Tibial nerve (tissue), 4 donors: ENCODE data around the gene FBXW9. TPM values are rescaled to one million over a fixed set of nuclear protein-coding genes. Genes with fewer than 3 reads are reported as not detected.
A peak's percentile ranks its signal among the peaks of the same experiment; 100 is the strongest.

Experiments used
- DNase-seq, 2 donors: peaks; one replicate each; pipeline ENCODE4 v3.0.0-alpha.2; 2019; ENCODE audit warnings: low spot score in 2 of 2
- H3K27ac ChIP-seq, 4 donors: fragments of 200-600 bp; sonication (generic) in 3 of 4; one replicate each; pipeline ENCODE4 v1.5.1; 2017 to 2019; ENCODE audit warnings: mild to moderate bottlenecking in 1 of 4
- H3K27me3 ChIP-seq, 2 donors: fragments of 200-600 bp; sonication (generic) in 1 of 2; one replicate each; pipeline versions ENCODE4 v1.5.1 to v1.6.0; 2017 to 2019
- H3K36me3 ChIP-seq, 3 donors: fragments of 200-600 bp; sonication (generic); one replicate each; pipeline ENCODE4 v1.5.1; 2018 to 2019
- H3K4me1 ChIP-seq, 4 donors: fragments of 200-600 bp; sonication (generic) in 3 of 4; one replicate each; pipeline ENCODE4 v1.5.1; 2017 to 2019
- H3K4me3 ChIP-seq, 4 donors: fragments of 200-600 bp; sonication (generic) in 3 of 4; one replicate each; pipeline ENCODE4 v1.5.1; 2017 to 2019; ENCODE audit warnings: mild to moderate bottlenecking in 1 of 4, moderate library complexity in 1 of 4
- H3K9me3 ChIP-seq, 4 donors: fragments of 200-600 bp; sonication (generic) in 3 of 4; one replicate each; pipeline ENCODE4 v1.5.1; 2017 to 2019
- EP300 ChIP-seq, 2 donors: sonication (generic); formaldehyde crosslinking; IDR thresholded peaks; one replicate each; pipeline ENCODE4 v1.6.1; 2017; ENCODE audit warnings: antibody characterized with exemption in 2 of 2, mild to moderate bottlenecking in 1 of 2
- POLR2A ChIP-seq, 2 donors: fragments of 450-650 bp; IDR thresholded peaks; one replicate each; pipeline ENCODE4 v1.6.1; 2017; ENCODE audit warnings: antibody characterized with exemption in 2 of 2, mild to moderate bottlenecking in 2 of 2, moderate library complexity in 2 of 2
- WGBS, 2 donors: methylation state at CpG; one replicate each; pipeline ENCODE4 v1.1.5; 2018; 5-methylcytosine and 5-hydroxymethylcytosine counted together
- total RNA-seq, 4 donors: library from RNA; depleted of rRNA; stranded (reverse); fragments of >200 nt; gene quantifications; one replicate each; pipeline ENCODE4 v1.1.0, GENCODE V29; 2016
- TF ChIP-seq, protein P1 (sequence below), 5 experiments: fragments of 200-600 bp in 3 of 5; fragments of 450-650 bp in 2 of 5; sonication (generic) in 3 of 5; IDR thresholded peaks; one replicate each; pipeline ENCODE4 v1.5.1; 2016 to 2019; ENCODE audit warnings: antibody characterized with exemption in 5 of 5, mild to moderate bottlenecking in 3 of 5, moderate library complexity in 2 of 5

The FBXW9 gene
- total RNA-seq, 4 donors from 2014 or later: 1.2 to 7.5 (median 5.7) TPM

DNA sequence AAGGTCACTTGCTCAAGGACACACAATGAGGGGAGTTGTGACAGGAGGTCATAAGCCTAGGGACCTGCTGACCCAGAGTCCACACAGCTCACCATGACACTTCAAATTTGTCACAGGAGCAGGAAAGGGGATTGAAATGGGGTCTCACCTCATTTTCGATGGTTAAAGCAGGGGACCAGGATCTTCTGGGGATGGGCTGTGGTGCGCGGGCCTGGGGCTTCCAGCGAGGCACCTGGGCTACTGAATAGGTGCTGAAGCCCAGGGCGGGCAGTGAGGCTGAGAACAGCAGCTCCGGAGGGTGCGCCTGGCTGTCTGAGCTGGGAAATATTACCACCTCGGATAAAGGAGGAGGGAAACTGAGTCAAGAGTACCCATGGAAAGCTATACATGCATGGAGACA lies 40.9 kb downstream of the FBXW9 start:
- Histone ChIP-seq H3K27ac (no peak overlapping the region), H3K4me3 (no peak overlapping the region), H3K4me1 (no peaks in the 10 kb centered on the region), H3K36me3 (peaks cover 3 to 87% (median 18%) of the 10 kb centered on the region in 3 donors), H3K27me3 (no peaks in the 10 kb centered on the region), H3K9me3 (no peaks in the 10 kb centered on the region)
- 95 to 96% methylated on average over 8 of the region's 8 CpGs for WGBS, 2 donors
- no peak for DNase-seq
- no peak for TF ChIP-seq POLR2A (IDR thresholded peaks at IDR 0.05)
- TF ChIP-seq, protein P1, sequence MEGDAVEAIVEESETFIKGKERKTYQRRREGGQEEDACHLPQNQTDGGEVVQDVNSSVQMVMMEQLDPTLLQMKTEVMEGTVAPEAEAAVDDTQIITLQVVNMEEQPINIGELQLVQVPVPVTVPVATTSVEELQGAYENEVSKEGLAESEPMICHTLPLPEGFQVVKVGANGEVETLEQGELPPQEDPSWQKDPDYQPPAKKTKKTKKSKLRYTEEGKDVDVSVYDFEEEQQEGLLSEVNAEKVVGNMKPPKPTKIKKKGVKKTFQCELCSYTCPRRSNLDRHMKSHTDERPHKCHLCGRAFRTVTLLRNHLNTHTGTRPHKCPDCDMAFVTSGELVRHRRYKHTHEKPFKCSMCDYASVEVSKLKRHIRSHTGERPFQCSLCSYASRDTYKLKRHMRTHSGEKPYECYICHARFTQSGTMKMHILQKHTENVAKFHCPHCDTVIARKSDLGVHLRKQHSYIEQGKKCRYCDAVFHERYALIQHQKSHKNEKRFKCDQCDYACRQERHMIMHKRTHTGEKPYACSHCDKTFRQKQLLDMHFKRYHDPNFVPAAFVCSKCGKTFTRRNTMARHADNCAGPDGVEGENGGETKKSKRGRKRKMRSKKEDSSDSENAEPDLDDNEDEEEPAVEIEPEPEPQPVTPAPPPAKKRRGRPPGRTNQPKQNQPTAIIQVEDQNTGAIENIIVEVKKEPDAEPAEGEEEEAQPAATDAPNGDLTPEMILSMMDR (IDR thresholded peaks at IDR 0.05): no peak
- TF ChIP-seq EP300 (IDR thresholded peaks at IDR 0.05): no peak

DNA sequence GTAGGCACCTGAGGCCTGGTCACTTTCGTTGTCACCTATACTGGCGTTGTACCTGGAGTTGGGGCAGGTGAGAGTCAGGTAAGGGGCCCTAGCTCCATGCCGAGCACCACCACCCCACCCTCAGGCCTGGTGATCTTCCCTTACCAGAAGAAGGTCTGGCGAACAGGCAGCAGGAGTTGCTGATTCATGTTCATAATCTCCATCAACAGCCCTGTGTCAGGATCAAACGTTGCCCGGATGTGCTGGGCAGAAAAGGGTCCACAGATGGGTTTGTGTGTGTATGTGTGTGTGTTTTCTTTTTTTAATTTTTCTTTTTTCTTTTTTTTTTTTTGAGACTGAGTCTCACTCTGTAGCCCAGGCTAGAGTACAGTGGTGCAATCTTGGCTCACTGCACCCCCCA lies 44.2 kb downstream of the FBXW9 start:
- Histone ChIP-seq H3K9me3 (no peaks in the 10 kb centered on the region), H3K36me3 (peaks cover 3 to 54% (median 12%) of the 10 kb centered on the region in 3 donors)
- WGBS, 2 donors: 84 to 92% methylated on average over 4 to 6 of the region's 6 CpGs

DNA sequence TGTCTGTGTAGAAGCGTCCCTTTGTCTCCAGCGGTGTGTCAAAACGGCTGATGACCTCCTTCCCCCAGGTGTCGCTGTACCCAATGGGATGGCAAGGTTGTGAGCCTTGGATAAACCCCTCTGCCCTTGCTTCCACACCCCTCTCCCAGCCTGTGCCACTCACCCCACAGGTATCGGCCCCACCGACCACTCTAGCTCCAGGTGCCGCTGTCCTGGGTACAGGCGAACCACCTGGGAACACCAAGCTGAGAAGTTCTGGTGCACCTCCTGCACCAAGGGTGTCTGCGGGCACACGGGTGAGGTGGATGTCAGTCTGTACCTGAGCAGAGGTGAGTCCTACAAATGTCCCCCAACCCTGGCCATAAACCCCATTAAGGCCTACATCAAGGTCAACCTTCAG lies 46.5 kb downstream of the FBXW9 start:
- H3K27ac ChIP-seq: no peak overlapping the region
- WGBS, 2 donors: 94 to 97% methylated on average over 10 of the region's 10 CpGs
- H3K36me3 ChIP-seq: peaks cover 0 to 38% (median 3%) of the 10 kb centered on the region in 3 donors
- no peaks in the 10 kb centered on the region for H3K27me3 ChIP-seq
- DNase-seq: no peak
- H3K9me3 ChIP-seq: no peaks in the 10 kb centered on the region
- TF ChIP-seq, protein P1 (IDR thresholded peaks at IDR 0.05): no peak
- TF ChIP-seq POLR2A (IDR thresholded peaks at IDR 0.05): no peak
- no peak for TF ChIP-seq EP300 (IDR thresholded peaks at IDR 0.05)
- H3K4me3 ChIP-seq: no peak overlapping the region
- peaks cover 0 to 16% (median 7%) of the 10 kb centered on the region in 4 donors for H3K4me1 ChIP-seq

More for the DNA sequence above, 44.2 kb downstream of the FBXW9 start:
- Histone ChIP-seq H3K4me3 (no peak overlapping the region), H3K4me1 (peaks cover 0 to 15% (median 7%) of the 10 kb centered on the region in 4 donors), H3K27me3 (no peaks in the 10 kb centered on the region), H3K27ac (no peak overlapping the region)
- TF ChIP-seq, protein P1 (IDR thresholded peaks at IDR 0.05): no peak
- no peak for TF ChIP-seq POLR2A (IDR thresholded peaks at IDR 0.05)
- no peak for TF ChIP-seq EP300 (IDR thresholded peaks at IDR 0.05)
- DNase-seq: no peak

DNA sequence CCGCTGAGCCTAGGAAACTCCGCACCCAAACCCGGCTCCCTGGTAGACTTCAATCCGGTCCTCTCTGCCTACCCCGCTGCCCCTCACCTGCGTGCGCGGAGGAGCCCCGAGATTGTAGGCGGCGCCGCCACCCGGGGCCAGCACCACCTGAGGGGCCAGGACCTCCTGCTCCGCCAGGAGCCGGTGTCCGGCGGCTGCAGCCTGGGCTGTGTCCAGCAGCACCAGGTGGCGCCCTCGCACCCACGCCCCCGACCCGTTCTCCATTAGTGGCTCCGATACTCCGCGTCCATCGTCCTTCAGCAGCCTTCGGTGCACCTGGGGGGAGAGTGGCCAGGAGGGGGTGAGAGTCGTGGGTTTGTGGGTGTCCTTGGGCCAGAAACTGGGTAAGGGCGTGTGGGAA lies 48.3 kb downstream of the FBXW9 start:
- H3K36me3 ChIP-seq: peaks cover 0 to 28% (median 0%) of the 10 kb centered on the region in 3 donors
- H3K4me1 ChIP-seq: peaks cover 0 to 16% (median 7%) of the 10 kb centered on the region in 4 donors
- TF ChIP-seq POLR2A (IDR thresholded peaks at IDR 0.05): no peak
- no peak for TF ChIP-seq EP300 (IDR thresholded peaks at IDR 0.05)
- TF ChIP-seq, protein P1 (IDR thresholded peaks at IDR 0.05): no peak
- no peak for DNase-seq
- no peaks in the 10 kb centered on the region for H3K27me3 ChIP-seq
- H3K27ac ChIP-seq: no peak overlapping the region
- 11 to 18% methylated on average over 28 to 29 of the region's 29 CpGs for WGBS, 2 donors
- H3K9me3 ChIP-seq: no peaks in the 10 kb centered on the region
- peak overlapping the region in 3 of 4 donors; percentile 4 to 40 (median 20) for H3K4me3 ChIP-seq

DNA sequence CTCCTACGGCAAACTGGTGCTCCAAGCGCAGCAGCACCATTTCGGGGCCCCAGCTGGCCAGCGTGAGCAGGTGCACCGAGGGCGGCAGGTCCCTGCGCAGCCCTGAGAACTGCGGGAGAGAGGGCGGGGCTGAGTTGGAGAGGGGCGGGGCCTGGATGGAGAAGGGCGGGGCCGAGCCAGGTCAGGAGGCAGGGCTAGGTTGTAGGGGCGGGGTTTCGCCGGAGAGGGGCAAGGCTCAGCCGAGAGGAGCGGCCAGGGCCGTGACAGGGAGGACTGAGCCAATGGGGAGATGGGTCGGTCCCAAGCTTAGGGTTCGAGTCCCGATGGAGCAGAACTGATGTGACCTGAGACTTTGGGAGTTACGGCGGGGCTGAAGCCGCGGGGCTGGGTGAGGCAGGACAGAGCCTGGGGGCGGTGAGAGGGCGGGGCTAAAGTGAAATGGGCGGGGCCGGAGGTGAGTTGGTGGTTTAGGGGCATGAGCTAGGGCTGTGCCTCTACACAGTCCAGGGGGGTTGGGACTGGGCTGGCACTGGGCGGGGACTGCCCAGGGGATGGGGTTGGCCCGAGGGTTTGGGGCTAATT lies 48.9 kb downstream of the FBXW9 start:
- Histone ChIP-seq H3K27me3 (no peaks in the 10 kb centered on the region), H3K36me3 (peaks cover 0 to 28% (median 0%) of the 10 kb centered on the region in 3 donors), H3K9me3 (no peaks in the 10 kb centered on the region), H3K4me3 (peak overlapping the region in 3 of 4 donors; percentile 4 to 40 (median 20)), H3K27ac (no peak overlapping the region), H3K4me1 (peaks cover 0 to 16% (median 7%) of the 10 kb centered on the region in 4 donors)
- 14 to 23% methylated on average over 30 of the region's 31 CpGs for WGBS, 2 donors
- DNase-seq: peak in 1 of 2 donors; percentile 18
- TF ChIP-seq EP300 (IDR thresholded peaks at IDR 0.05) (no peak), POLR2A (IDR thresholded peaks at IDR 0.05) (no peak)
- TF ChIP-seq, protein P1 (IDR thresholded peaks at IDR 0.05): no peak
